ENCODE results near the gene SRMS.

Gene SRMS

DNA sequence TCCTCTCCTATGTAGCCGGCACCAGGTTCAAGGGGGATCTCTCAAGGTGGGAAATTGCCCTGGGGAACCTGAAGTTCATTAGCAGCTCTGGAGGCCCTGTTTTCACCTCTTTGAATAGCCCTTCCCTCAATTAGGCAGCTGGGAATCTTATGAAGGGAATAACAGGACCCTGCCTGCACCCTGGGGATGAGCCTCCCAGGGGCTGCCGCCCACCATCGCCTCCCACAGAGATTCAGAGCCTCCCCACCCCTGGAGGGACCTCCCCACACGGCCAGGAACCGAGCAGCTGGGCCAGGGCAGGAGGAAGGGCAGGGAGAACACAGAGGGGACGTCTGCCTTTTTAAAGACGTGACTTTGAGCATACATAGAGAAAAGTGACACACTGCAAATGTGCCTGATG lies 44.0 kb downstream of the SRMS start:
- DNase-seq (ENCODE audit: low spot score) (no peak), FAIRE-seq (no peak)

DNA sequence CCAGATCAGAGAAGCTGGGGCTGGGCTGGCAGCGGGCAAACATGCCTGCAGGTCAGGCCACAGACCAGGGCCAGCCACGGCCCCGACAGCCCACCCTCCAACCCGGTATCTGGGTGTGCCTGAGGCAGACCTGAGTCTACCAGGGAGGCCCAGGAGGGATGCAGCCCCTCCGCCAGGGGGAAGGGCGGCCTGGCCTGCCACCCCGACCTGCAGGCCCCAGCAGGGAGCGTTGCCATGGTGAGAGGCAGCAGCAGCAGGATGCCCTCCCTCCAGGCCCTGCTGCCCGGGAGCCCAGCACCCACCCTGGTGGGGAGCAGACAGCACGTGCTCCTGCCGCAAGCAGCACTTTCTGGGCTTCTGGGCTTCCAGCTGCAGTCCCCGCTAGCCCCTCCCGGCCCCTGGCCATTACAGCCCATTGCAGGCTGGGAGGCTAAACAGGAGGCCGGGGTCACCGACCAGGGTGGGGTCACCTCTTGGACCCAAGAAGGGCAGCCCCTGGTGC lies 44.8 kb downstream of the SRMS start:
- no peak for FAIRE-seq
- DNase-seq (ENCODE audit: low spot score): no peak

DNA sequence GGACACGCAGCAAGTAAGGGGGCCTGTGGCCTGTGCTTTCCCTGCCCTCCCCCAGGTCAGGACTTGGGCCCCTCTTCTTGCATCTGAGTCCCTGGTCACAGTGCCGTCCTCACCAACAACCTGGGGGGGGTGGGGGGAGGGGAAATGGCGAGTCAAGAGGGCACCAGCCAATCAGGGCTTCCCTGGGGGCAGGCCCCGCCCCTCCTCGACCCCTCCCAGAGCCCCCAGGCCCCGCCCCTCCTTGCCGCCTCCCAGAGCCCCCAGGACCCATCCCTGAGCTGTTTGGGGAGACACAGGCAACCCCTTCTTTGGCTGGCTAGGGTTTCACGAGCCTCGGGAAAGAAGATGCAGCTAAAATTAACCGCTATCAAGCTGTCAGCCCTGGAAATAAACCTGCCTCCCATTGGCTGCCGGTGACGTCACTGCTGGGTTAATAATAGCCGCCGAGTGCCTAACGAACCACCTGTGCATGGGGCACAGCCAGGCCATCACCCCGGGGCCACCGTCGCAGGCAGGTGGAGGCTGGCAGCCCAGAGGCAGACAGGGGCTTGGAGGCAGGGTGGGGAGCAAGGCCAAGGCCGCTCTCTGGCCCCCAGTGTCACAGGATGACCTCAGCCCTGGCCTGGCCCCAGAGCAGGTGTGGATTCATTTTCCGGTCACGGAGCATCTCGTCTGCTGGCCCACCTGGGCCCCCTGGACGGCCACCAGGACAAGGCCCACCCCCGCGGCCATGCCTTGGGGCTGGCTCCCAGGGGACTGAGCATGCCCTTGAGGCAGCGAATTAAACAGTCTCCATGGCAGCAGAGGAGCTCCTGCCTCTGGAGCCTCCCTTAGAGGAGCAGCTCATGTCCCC lies 45.5 kb downstream of the SRMS start:
- FAIRE-seq (no peak), DNase-seq (ENCODE audit: low spot score) (peak; percentile 68)

DNA sequence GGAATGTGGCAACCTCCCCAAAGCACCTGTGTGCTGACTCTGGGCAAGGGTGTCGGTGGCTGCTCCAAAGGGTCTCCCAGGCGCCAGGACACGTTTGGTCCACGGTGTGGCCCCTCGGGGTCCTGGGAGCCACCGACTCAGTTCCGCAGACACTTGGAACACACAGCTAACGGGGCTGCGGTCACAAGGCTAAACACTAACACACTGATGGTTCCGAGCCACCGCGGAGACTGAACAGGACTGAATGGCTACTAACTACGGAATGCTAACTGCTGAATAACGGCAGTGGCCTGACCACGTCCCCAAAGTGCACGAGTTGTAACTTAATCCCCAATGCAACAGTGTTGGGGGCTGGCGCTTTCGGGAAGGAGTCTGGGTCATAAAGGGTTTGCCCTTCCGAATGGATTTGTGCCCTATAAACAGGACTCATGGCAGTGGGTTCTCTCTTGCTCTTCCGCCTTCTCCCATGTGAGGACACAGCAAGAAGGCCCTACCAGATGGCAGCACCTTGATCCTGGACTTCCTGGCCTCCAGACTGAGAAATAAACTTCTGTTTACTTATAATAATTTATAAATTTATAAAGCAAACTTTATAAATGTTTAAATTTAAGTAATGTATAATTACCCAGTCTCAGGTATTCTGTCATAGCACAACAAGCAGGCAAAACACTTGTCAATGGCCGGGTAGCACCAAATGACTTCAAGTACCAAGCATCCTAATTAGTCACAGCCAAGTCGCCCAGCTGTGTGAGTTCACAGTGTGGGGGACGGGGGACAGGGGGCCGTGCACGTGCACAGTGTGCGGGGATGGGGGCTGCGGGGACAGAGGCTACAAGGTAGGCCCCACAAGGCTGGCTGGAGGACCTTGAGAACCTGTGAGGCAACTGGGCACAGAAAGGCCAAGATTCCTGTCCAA lies 46.4 kb downstream of the SRMS start:
- DNase-seq (ENCODE audit: low spot score) (no peak), FAIRE-seq (peak; percentile 55)

DNA sequence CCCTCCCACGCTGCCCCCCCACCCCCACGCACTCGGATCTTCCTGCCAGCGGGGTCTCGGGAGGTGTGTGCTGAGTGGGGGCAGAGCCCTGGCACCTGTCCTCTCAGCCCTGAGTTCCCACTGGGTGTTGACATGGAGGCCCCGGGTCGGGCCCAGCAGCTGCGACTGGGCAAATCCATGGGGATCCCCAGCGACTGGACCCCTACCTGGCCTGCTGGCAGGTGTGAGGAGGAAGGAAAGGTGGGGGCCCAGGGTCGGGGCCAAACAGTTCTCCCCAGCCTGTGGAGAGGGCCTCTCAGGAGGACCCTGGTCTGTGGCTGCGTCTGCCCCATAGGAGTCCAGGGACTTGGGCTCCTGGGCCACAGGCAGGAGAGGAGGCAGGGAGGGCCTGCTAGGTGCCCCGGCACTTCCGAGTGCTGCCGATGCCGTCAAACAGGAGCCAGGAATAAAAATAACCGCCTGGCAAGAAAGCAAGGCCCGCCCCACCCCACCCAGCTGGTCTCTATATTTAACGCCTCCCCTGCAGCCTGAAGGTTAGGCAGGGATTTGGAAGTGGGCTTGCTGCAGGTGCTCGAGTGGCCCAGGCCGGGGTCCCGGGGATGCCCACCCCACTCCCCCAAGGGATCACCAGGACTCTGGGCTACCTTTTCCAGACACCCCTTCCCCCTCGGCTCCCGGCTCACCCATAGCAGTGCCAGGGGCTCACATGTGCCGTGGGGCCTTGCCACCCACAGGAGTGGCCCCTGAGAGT lies 47.2 kb downstream of the SRMS start:
- DNase-seq (ENCODE audit: low spot score) (no peak), FAIRE-seq (no peak)

DNA sequence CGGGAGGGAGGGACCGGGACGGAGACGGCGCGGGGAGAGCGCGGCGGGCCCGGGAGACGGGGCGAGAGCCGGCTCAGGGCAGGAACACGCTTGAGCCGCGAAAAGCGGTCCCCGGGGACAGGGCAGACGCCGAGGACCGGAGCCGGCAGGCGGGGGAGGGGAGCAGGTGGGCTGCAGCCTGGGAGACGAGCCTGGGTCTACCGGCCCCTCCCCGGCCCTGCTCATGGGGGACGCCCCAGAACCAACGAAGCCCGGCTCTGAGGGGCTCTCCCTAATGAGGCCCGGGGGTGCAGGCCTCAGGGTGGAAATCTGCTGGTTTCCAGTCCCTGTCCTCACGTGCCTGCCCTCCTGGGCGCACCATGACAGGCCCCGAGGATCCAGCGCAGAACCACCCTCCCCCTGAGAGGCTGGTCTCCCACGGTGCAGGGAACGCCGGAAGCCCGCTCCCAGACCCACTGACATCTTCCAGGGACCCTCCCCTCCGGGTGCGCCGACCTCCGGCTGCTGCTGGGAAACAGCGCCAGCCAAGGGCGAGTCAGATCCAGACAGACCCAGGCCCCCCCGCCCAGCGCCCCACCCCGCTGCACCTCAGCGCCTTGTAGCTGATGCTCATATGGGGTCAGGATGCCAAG lies 48.1 kb downstream of the SRMS start:
- no peak for DNase-seq (ENCODE audit: low spot score)
- peak; percentile 44 for FAIRE-seq

DNA sequence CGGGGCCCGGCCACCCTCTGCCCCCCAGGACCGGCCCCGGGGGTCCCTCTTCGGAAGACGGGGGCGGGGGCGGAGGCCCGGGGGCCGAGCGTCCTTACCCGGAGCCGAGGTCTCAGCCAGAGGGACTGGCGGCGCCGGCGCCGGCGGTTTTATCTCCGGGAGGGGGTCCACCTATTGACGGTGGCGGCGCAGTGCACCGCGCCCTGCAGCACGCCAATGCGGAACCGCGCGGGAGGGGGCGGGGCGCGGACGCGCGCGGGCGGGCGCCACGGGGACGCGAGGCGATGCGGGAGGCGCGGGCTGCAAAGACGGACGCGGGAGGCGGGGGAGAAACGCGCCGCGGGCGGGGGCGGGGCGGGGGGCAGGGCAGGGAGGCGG lies 48.6 kb downstream of the SRMS start, which contains the start of gene EEF1A2:
EEF1A2 (minus strand) TSS at position 124 of the 378 bp plus-strand sequence. CDS start 1,320 bp downstream, outside the sequence.
- peak; percentile 87 for DNase-seq (ENCODE audit: low spot score)
- peak; percentile 98 for FAIRE-seq

DNA sequence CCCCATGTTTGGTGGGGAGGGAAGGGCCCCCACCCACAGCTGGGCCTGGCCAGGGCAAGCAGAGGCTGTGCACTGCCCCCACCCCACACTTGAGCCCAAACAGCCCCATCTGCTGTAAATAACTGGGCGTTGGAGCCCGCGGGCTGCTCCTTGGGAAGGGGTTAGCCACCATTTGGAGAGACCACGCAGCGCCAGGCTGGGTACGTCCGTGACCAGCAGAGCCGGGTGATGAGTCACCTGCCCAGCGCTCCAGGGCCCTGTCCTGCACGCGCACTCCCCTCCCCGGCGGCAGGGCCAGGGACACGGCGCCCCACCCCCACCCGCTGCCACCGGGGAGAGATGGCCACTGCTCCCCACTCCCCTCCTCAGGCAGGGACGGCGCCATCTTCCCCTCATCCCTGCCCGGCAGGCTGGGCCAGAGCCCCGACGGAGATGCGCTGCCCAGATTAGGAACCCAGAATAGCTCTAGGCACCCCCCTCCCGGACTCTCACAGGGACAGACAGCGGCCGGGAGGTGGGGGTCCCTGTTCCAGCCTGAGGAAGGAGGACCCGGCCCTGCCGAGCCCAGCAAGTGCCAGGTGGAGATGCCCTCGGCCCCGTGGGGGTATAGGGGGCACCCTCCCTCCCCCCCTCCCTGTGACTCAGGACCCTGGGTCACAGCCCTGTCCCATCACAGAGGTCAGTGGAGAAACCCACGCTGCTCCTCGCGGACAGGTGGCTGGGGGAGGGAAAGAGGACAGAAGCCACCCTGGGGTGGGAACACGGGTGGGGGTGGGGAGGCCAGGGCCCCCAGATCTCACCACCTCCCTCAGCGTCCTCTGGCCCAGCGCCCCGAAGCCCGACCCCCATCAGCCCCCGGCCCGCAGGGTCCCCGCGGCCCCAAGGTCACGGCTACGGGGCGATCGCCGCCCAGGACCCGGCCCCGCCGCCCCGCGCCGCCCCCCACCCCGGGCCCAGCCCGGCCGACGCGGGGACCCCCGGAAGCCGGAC lies 49.3 kb downstream of the SRMS start:
- DNase-seq (ENCODE audit: low spot score) (peak; percentile 94), FAIRE-seq (peak; percentile 99)

DNA sequence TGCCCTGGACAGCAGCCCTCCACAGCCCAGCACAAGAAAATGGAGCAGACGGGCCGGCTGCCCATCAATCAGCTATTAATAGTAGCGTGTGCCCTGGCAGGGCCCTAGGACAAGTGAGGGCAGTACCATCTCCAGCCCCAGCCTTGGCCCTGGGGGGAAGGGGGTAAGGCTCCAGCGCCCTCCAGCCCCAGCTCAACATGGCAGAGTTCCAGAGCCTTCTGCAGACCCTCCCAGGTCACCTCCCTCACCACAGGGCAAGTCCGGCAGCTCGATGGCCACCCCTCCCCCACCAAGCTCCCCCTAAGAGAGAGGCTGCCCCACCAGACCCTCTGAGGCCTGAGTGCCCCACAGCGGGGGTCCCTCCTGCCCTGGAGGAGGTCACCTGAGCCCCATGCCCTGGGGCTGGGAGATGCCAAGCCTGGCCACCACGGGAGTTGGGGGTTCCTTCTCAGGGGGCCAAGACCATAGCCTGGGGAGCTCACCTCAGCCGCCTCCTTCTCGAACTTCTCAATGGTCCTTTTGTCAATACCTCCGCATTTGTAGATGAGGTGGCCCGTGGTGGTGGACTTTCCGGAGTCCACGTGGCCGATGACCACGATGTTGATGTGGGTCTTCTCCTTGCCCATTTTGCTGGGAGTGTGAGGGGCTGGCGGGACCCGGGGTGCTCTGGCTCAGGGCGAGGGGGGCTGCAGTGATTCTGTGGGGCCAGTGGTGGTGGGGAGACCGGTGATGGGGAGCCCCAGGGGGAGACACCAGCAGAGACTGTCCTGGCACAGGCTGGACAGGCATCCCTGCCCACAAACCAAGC lies 50.2 kb downstream of the SRMS start:
- DNase-seq (ENCODE audit: low spot score): no peak
- FAIRE-seq: no peak

DNA sequence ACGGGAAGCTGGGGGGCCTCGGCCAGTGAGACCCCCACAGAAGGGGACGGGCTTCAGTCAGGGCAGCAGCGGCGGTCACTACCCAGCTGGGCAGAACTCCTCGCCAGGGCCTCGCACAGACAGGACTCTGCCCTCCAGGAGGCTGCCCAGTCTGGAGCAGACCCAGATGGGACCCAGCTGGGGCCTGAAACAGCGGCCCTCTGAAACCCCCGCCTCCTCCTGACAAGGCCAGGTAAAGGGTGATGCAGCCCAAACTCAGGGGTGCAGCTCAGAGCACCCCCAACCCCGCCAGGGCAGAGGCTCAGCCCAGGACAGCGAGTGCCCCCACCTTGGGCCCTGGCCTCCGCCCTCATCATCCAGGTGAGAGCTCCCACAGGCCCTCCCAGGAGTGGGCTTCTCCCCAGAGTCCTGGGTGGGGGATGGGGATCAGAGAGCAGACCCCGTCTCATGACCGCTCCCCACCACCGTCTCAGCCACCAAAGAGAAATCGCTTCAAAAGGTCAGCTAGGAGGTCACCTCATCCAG lies 50.9 kb downstream of the SRMS start:
- DNase-seq (ENCODE audit: low spot score) (no peak), FAIRE-seq (peak; percentile 32)

DNA sequence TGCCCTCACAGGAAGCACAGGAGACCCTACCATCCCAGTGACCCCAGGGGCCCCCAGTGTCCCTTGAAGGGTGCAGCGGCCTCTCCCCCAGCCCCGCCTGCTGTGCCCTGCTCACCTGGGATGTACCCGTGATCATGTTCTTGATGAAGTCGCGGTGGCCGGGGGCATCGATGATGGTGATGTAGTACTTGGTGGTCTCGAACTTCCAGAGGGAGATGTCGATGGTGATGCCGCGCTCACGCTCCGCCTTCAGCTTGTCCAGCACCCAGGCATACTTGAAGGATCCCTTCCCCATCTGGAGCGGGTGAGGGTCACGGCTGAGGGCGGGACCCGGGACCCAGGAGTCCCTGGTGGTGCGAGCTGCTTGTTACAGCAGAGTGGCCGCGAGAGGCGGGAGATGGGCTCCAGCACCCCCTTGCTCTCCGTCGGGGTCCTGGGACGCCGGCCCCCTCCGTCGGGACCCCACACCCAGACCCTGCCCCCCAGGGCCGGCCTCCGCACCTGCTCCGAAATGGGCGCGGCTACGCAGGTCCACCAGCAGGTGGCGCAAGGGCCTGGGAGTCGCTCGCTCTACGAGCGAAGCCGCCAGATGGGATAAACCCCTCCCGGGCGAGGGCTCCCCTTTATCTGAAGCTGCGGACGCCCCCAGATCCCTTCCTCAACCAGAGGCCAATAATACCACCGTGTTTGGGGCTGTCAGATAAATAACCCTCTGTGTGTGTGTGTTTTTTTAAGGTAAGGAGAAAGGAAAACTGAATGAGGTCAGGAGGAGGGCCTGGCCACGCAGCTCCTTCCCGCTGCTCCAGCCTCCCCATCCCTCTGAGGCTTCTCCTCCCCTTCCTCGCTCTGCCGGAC lies 51.6 kb downstream of the SRMS start:
- FAIRE-seq (peak; percentile 93), DNase-seq (ENCODE audit: low spot score) (peak; percentile 85)

DNA sequence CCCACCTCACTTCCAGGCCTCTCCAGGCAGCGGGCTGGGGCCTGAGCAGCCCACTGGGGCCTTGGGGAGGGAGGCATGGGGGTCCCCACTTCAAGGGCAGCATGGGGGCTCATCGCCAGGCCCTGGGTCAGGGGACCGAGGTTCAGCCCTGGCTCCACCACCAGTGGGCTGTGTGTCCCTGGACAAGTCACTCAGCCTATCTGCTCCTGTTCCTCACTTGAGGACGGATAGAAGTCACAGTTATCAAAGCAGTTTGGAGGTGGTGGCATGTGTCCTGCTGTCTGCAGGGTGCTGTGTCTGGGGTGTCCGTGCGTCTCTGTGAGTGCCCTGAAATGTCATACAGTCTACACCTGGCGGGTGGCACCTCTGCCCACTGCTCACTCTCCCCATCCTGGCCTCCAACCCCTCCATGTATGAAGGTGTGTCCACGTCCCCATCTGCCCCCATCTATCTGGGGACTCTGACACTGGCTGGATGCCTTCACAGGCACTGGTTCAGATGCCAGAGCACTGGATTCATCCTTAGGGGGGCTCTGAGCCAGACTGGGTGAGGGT lies 52.3 kb downstream of the SRMS start:
- peak; percentile 58 for FAIRE-seq
- DNase-seq (ENCODE audit: low spot score): no peak

DNA sequence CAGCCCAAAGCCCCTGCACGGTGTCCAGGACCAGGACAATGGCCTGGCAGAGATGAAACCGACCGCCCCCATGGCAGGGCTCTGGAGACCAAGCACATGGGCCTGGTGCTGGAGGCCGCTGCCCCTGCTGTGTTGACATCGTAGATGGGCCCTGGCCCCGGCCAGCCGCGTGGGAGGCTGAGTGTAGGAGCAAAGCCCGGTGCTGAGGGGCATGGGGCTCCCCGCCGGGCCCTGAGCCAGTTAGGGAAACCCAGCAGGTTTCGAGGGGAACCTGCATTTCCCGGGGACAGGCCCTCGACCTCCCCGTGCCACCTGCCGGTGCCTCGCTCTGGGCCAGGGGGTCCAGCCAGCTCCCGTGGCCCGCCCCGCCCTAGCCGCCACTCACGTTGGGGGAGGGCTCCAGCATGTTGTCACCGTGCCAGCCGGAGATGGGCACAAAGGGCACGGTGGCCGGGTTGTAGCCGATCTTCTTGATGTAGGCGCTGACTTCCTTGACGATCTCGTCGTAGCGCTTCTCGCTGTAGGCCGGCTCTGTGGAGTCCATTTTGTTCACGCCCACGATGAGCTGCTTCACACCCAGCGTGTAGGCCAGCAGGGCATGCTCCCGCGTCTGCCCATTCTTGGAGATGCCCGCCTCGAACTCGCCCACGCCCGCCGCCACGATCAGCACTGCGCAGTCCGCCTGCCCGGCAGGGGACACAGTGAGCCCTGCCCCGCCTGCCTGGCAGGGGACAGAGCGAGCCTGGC lies 53.0 kb downstream of the SRMS start:
- DNase-seq (ENCODE audit: low spot score) (no peak), FAIRE-seq (peak; percentile 5)

DNA sequence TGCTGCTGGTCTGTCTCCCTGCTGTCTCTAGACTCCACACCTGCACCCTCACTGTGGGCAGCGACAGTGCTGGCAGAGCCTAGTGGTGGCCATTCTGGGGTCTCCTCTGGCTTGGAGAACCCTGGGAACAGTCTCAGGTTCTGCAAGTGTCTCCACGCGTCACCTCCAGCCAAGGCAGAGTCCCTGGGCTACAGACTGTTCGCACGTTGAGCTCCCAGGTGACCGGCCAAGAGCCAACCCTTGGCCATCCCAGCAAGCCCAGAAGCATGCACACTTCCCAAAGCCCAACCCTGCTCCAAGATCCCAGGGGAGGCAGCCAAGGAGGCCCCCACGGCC lies 53.5 kb downstream of the SRMS start:
- DNase-seq (ENCODE audit: low spot score): no peak
- FAIRE-seq: no peak

DNA sequence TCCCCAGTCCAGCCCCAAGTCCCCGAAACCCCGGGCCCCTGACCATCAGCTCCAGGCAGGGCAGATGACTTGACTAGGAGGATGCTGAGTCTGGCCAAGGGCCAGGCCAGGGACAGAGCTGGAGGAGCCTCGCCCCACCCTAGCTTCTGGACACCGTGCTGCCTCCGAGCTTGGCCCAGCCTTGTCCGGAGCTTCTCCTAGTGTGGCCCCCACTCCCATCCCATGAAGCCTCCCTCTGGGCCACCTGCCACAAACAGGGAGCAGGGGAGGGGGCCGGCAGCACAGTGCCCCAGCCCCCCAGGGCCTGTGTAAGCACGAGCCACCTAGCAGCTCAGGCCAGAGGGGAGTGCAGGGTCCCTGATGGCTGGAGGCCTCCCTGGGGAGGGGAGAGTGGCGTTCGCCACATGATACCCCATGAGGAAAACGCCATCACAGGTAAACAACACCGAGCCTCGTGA lies 54.0 kb downstream of the SRMS start:
- no peak for FAIRE-seq
- DNase-seq (ENCODE audit: low spot score): no peak

DNA sequence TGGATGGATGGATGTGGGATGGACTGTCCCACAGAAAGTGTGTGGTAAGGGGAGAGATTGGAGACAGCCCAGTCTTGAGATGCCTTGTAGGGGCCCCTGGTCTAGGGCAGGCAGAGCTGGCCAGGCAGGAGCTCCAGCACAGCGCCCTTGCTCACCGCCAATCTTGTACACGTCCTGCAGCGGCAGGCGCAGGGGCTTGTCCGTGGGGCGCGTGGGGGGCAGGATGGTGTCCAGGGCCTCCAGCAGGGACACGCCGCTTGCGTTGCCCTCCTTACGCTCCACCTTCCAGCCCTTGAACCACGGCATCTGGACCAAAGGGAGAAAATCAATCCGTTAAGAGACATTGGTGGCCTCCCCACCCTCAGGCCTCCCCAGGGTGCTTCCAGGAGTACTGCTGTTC lies 54.6 kb downstream of the SRMS start:
- DNase-seq (ENCODE audit: low spot score) (no peak), FAIRE-seq (no peak)

DNA sequence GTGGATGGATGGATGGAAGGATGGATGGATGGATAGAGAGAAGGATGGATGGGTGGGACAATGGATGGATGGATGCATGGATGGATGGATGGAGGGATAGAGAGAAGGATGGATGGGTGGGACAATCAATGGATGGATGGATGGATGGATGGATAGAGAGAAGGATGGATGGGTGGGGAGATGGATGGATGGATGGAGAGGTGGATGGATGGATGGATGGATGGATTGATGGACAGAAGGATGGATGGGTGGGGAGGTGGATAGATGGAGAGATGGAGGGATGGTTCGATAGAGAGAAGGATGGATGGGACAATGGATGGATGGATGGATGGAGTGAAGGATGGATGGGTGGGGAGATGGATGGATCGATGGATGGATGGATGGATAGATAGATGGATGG lies 55.0 kb downstream of the SRMS start:
- no peak for FAIRE-seq
- DNase-seq (ENCODE audit: low spot score): no peak

Measured in urothelium cell line (cell line).